Transverse colon (tissue), 3 donors: ENCODE results near the gene NRBF2.

Experiments used
- CTCF ChIP-seq, 5 experiments: fragments of 200-600 bp in 3 of 5; fragments of 450-650 bp in 2 of 5; sonication (generic) in 3 of 5; IDR thresholded peaks; 1 replicate in 2 of 5; 2 replicates in 3 of 5; pipeline ENCODE4 v1.5.1; 2016 to 2017; ENCODE audit warnings: antibody characterized with exemption in 5 of 5, inconsistent platforms in 3 of 5, mild to moderate bottlenecking in 2 of 5, moderate library complexity in 1 of 5
- POLR2A ChIP-seq: fragments of 450-650 bp; IDR thresholded peaks from one replicate; pipeline ENCODE4 v1.6.1; 2016; ENCODE audit warnings: antibody characterized with exemption, mild to moderate bottlenecking, moderate library complexity

- TF ChIP-seq CTCF (IDR thresholded peaks at IDR 0.05) (no peak), POLR2A (no peak)
These were observed 36.5 kb downstream of the NRBF2 start for GRCh38 chr10:63169624-63170023.
